Suppressor macrophage treated with lipopolysaccharide for 4 hours (primary cell): ENCODE measurements around the gene RNF19B.
"Not testable (repeated sequence)": the region's sequence is repeated elsewhere in the genome, so short reads cannot be mapped to it uniquely, and the experiment has no call there.

Source experiments
- DNase-seq: peaks from one replicate; pipeline ENCODE4 v3.0.0-alpha.2; 2020

RNF19B gene

DNA sequence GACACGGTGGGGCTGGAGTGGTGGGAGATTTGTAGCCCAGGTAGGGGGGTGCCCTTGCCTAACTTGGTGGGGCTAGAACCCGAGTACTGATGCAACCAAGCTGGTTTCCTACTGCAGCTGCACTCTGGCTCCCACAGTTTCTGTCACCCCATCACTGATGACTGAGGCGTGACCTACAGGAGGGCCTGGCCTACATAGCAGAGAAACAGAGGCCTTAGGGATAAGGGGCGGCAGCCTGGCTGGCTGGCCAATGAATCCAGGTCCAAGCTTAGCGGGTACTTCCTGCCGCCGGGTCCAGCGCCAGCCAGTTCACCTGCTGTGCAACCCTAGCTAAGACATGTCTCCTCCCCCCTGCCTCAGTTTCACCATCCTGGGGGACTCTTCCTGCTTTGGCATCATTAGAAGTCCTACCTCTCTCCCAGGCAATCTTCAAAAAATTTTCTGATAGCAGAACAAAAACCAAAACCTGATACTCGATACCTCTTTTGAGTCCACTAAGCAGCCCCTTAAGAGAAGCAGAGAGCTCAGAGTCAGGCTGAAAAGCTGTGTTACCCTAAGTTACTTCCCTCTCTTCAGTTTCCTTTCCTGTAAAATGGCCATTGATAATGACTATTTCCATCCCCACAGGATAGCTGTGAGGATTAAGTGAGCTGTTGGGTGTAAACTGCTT, 27.3 kb upstream of the RNF19B start:
- peak; percentile 59 for DNase-seq

DNA sequence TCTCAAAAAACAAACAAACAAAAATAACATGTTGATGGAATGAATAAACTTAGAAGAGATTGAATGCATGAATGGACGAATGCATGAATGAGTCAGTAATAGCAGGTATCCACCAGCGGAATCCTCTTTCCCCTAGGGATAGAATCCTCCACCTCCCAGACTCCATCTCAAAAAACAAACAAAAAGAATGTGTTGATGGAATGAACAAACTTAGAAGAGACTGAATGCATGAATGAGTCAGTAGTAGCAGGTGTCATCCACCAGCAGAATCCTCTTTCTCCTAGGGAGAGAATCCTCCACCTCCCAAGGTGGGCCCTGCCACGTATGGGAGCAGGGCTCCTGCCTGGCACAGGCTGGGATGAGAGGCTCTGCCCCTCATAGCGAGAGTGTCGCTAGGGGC, 26.8 kb upstream of the RNF19B start:
- no peak for DNase-seq

DNA sequence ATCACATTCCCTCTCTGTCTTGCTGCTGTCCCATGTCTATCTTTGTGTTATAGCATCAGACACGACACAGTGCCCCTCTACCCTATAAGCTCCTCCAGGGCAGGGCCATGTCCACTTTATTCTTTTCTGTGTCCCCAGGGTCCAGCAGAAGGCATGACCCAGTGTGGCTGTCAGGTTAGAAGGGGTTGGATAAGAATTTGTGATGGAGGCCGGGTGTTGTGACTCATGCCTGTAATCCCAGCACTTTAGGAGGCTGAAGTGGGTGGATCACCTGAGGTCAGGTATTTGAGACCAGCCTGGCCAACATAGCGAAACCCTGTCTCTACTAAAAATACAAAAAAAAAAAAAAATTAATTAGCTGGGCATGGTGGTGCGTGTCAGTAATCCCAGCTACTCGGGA, 26.3 kb upstream of the RNF19B start:
- DNase-seq, result no peak

DNA sequence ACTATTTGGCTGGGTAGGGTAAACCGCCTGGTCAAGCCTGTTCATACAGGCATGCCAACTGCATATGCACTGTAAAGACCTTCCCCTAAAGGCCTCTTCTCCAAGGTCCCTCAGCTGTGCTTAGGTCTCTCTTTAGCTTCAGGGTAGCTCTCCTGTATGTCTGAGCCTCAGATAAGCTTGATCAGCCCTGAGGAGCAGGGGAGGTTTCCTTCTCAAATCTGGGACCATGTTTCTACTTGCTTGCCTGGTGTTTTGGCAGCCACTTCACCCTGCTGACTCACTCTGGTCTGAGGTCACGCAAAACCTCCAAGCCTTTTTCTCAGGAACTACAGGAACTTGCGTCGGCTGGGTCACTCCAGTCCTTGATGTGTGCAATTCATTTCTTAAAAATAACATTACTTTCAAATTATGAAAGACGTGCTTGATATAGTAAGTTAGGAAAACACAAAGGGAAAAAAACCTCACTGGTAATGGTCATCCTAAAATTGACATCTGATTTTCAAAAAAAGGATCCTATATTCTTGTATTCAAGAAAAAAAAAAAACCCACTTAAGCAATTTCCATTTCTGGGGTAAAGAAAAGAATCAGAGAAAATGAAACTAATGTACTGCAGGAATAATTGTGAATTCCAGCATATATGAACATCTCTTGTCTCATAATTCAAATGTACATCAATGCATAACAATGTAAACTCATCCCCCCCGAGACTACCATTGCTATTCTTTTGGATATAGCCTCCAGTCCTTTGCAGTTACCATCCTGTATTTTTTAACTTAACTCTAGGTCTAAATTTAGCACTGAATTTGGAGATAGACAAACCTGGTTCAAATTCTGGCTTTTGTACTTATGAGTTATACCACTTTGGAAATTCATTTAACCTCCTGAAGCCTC, 24.8 kb upstream of the RNF19B start:
- DNase-seq, result peak; percentile 98

DNA sequence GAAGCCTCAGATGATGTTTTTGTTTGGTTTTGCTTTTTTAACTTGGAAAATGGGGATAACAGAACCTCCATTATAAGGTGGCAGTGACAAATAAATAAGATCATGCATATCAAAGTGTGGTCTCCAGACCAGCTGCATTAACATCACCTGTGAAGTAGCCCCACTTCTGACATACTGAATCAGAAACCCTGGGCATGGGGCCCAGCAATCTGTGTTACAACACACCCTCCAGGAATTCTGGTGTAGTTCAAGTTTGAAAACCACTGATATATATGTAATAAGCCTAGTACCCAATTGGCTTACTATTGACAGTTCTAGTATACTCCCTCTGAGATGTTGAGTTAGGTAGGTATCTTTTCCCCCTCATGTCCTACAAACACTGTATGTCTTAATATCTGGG, 24.1 kb upstream of the RNF19B start:
- DNase-seq, result no peak

DNA sequence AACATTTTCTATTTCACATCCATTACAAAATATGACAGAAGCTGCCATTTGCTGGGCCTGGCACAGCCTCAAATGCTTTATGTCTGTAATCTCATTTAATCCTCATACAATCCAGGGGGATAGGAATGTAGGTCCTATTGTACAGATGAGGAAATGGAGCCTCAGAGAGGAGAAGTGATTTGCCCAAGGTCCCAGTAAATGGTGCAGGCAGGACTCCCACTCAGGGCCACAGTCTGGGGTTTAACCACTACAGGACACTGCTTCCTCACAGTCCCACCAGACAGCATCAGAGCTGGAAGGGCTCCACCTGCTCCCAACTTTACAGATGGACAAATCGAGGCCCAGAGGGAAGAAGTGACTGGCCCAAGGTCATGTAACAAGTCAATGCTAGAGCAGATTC, 20.6 kb upstream of the RNF19B start:
- DNase-seq, result no peak

DNA sequence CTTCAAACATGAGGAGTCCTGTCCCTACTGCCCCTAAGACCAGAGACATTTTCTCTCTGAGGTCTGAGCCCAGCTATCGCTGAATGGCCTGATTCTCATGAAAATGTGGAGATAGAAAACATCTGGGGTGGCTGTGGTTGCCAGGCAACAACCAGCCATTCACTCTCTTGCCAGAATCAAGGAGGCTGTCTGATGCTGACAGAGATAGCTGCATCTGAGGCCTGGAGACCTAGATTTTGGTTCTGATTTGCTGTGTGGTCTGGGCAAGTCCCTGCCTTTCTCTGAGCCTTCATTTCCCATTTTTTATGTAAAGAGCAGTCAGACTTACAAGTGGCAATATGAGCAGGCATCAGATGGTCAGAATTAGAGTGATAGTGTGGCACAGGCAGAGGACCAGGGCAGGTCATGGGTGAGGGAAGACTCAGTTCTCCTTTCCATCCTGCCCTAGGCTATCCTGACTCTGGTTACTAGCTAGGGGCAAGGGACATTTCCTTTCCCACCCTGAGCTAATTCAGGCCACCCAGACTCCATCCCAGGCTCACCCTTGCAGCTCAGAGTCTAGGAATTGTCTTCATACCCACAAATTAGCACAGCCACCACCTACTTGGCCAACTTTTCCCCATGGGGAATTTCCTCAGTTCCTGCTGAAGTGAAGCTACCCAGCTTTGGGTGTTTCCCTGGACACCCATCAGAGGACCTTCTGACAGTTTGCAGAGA, 20.0 kb upstream of the RNF19B start:
- peak; percentile 88 for DNase-seq

DNA sequence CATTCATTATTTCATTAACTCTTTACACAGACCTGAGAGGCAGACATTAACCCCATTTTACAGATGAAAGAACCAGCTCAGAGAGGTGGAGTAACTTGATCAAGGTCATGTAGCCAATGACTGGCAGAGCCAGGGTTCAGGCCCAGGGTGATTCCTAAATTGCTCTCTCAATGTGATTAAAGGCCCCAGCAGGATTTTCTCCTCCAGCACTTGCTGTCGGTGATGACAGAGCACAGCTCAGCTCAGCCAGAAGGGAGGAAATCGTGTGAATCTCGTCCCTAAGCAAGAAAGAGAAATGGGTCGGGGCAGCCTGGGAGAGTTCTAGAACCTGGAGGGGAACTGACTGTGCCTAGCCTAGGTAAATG, 19.5 kb upstream of the RNF19B start:
- no peak for DNase-seq

DNA sequence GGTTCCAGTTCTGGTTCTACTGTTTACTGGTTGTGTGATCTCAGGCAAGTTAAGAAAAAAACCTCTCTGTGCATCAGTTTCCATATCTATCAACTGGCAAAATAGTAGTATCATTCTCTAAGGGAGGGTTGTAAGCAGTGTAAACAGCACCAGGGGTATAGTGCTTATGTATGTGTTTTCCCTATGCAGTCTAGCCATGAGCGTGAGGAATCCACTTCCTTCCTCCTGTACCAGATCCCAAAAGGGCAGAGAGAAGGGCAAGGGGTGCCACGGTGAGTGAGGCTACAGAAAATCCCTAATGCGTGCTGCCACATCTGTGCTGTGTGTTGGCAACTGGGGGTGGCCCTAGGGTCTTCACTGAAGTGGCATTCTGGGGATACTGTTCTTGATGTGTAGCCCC, 18.4 kb upstream of the RNF19B start:
- peak; percentile 60 for DNase-seq

DNA sequence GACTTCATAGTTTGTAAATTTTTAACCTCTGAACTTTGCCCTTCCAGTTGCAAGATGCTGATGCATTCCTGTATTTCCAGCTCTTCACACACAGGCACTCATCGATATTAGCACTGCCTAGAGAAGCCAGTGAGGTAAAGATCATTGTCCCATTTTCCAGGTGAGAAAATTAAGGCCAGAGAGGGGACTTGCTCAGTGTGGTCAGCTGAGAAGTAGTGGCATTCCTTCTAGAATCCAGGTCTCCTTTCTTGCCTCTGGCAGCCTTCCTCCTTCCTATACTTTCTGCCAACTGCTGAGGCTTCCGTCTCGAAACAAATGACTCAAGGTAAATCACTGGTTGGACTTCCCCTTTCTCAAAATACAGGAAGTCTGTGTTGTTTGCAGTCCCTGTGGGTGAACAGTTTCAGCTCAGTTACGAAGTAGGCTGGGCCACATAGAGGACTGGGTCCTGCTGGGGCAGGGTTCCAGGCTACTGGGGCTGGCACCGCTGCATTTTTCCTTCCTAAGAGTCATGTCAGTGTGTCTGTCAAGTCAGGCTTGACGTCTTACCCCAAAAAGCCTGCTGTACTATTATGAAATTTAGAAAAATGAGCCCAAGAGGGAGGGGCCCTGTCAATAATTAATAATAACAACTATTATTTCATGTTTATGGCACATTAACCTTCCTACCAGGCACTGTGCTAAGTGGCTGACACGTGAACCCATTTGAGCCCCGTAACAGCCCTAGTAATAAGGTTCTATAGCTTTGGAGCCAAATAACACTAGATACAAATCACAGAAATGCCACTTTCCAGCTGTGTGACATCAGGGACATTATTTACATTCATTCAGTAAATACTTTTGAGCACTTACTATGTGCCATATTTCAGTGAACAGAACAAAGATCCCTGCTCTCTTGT, 16.6 kb upstream of the RNF19B start:
- DNase-seq, result peak; percentile 95

DNA sequence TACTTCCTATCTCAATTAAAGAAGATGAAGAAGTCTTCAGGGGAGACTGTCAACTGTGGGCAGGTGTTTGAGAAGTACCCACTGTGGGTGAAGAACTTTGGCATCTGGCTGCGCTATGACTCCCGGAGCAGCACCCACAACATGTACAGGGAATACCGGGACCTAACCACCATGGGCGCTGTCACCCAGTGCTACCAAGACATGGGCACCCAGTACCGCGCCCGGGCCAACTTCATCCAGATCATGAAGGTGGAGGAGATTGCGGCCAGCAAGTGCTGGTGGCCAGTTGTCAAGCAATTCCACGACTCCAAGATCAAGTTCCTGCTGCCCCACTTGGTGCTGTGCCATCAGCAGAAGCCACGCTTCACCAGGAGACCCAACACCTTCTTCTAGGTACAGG, 15.5 kb upstream of the RNF19B start:
- no peak for DNase-seq

DNA sequence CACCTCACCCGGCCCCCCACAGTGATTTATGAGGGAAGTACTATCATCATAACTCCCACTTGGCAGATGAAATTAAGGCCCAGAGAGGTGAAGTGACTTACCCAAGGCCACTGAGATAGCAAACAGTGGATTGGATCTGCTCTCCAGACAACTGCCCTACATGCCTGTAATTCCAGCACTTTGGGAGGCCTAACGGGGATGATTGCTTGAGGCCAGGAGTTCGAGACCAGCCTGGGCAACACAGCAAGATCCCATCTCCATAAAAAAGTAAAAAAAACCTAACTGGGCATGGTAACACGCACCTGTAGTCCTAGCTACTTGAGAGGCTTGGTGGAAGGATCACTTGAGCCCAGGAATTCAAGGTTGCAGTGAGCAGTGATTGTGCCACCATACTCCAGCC, 14.2 kb upstream of the RNF19B start:
- DNase-seq, result no peak

DNA sequence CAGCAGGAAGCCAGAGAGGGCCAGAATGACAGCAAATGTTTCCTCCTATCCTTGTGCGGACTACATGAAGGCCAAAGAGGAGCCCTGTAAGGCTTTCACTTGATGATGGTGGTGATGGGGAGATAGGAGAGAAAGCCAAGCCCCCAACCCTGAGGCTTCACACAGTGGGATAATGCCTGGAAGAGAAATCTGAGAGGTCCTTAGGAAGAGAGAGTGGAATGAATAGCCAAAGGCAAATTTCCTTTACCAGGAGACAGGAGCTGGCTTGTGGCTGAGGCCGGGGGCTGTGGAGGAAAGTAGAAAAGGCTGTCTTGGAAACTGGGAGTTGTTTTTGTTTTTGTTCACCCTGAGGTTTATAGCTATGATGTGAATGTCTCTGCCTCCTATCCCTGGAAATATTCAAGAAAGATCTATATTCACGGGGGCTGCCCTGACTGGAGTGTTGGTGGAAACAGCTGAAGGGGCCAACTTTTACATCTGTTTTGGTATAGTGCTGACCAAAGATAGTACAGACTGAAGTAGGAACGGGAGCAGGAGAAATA, 13.0 kb upstream of the RNF19B start:
- no peak for DNase-seq

DNA sequence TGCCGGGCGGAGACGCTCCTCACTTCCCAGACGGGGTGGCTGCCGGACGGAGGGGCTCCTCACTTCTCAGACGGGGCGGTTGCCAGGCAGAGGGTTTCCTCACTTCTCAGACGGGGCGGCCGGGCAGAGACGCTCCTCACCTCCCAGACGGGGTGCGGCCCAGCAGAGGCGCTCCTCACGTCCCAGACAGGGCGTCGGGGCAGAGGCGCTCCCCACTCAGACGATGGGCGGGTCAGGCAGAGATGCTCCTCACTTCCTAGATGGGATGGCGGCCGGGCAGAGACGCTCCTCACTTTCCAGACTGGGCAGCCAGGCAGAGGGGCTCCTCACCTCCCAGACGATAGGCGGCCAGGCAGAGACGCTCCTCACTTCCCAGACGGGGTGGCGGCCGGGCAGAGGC, 10.4 kb upstream of the RNF19B start:
- DNase-seq, result not testable (repeated sequence)

DNA sequence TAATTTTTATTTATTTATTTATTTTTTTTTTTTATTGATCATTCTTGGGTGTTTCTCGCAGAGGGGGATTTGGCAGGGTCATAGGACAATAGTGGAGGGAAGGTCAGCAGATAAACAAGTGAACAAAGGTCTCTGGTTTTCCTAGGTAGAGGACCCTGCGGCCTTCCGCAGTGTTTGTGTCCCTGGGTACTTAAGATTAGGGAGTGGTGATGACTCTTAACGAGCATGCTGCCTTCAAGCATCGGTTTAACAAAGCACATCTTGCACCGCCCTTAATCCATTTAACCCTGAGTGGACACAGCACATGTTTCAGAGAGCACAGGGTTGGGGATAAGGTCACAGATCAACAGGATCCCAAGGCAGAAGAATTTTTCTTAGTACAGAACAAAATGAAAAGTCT, 8.8 kb upstream of the RNF19B start:
- DNase-seq, result not testable (repeated sequence)

DNA sequence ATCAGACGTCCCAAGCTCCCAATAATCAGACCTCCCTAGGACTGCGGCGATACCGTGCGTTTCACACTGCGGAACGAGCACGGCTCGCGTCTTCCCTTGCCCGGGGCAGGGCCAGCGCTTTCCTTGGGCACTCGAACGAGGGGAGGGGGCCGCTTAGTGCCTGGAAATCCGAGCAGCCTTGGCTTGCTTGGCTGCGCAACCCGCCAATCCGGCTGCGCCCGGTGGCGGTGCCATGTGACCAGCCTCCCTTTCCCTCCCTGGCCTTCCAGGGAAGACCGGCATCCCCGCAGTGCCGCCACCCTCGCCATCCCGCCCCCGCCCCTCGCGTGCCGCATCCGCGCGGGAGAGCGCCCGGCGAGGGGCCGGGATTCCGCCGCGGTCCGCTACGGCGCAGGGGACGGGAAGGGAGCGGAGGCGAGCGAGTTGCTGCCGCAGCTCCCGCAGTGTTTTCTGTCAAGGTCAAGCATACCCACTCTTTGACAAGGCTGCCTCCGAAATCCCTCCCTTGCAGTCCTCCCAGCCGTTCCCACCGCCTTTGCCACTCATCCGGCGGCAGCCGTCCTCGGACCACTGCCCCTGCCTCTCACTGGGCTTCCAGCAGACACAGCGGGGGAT, 8.3 kb upstream of the RNF19B start:
- DNase-seq, result no peak

DNA sequence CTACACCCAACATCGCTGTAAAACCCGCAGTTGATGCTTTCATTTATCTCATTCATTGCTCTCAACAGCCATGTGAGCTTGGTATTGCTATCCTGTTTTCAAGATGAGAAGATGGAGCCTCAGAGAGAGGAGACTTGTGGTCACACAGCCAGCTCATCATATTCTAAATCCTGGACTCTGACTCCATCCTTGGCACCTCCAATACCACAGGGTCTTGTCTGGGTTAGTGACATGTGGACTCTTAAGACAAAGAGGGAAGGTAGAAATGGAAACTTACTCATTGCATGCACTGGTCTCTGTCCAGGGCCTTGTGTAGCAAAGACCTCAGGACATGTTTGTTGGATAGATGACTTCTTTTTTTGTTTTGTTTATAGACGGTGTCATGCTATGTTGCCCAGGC, 7.0 kb upstream of the RNF19B start:
- no peak for DNase-seq

DNA sequence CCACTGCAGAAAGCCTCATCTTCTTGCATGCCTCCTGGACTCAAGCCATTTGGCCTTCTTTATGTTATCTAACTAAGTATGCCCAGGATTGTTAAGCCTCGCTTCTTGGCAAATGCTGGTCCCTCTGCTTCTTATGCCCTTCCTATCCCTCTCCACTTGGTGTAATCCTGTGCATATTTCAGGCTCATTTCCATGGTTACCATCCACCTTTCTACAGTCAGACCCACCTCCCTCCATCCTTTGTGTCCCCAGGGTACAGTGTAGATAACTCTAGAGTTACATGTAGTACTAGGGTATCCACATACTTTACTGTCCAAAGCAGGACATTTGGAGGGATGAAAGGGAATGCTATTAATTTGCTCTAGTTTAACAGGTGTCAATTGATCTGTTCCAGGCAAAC, 6.5 kb upstream of the RNF19B start:
- no peak for DNase-seq

DNA sequence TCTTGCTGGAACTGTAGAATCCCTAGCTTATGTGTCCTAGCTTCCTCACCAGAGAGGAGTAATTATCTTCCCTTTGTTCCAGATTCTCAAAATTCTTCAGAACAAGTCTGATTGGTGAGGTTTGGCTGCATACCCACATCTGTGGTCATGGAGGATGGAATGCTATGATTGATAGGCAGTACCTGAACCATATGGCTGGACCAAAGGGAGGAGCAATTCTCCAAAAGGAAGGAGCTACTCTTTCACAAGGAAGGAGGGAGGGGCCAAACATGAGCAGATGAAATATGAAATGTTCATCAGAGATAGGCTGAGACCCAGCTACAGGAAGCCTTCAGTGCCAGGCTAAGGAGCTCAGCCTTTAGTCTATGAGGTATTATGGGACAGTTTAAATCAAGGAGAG, 5.0 kb upstream of the RNF19B start:
- no peak for DNase-seq

DNA sequence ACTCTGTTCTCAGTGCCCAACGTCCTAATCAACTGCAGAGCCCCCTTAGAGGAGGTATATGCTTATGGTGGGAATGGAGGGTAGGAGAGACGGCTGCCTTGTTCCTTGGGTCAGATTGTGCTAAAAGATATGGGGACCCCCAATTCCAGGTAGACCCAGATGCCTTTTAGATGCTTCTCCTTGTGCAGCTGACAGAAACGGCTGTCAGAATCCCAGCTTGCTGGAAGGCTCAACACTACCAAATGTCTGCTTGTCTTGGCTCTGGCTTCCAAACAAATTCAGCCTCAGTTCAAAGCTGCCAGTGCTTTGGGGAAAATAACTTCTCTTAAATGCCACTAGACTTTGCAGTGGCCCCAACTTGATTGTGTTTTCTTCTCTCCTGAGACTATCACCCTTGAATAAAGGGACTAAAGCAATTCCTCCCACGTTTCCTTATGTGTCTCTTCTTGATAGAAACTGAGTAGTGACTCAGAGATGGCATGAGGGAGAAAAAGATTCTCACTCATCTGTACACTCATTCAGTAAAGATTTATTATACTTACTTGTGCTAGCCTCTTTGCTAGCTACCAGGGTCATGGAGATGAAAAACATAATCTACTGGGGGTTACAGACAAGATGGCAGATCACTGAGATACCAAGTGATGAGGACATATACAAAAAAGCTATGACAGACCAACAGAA, 3.4 kb upstream of the RNF19B start:
- no peak for DNase-seq

DNA sequence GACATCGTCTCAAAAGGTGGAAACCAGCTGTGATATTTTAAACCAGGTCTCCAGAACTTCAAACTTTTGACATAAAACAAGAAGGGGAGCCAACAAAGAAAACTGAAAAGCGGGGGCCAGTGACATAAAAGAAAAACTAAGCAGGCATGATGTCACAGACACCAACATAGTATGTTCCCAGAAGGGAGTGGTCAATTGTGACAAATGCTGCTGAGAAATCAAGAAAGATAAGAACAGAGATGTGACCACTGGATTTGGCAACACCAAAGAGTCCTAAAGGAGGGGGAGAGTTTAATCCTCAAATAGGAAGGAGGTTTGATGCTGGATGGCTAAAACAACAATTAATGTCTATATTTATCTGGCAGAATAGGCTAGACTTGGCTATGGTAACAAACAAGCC, 2.3 kb upstream of the RNF19B start:
- DNase-seq, result peak; percentile 61
